ENCODE measurements around the gene PRM1.

- TF ChIP-seq POLR2A (IDR thresholded peaks at IDR 0.05) = no peak
- no peak for TF ChIP-seq CTCF (IDR thresholded peaks at IDR 0.05)
- no peak for TF ChIP-seq POLR2AphosphoS5 (IDR thresholded peaks at IDR 0.05)
Measured at GRCh38 chr16:11249233-11250061, 31.7 kb downstream of the PRM1 start.
